K562 (cell line): ENCODE results near the gene NDRG4. TPM values are rescaled to one million over a fixed set of nuclear protein-coding genes. Genes with fewer than 3 reads are reported as not detected.

ENCODE experiments used
- BDP1 ChIP-seq: IDR thresholded peaks from 3 replicates; pipeline ENCODE4 v1.6.1; 2011; ENCODE audit not compliant: insufficient read length, insufficient read depth
- BRD4 ChIP-seq: fragments of 200-600 bp; sonication (generic); IDR thresholded peaks from 2 replicates; pipeline ENCODE4 v1.6.1; 2017; ENCODE audit warnings: inconsistent platforms
- FOXK2 ChIP-seq, 2 experiments: fragments of 450-650 bp; IDR thresholded peaks in 1 of 2; conservative IDR thresholded peaks in 1 of 2; 2 replicates each; pipeline ENCODE4 v1.6.1; 2016; ENCODE audit warnings: low read depth in 2 of 2, mild to moderate bottlenecking in 1 of 2
- IRF2 ChIP-seq: sonication (generic); formaldehyde crosslinking; IDR thresholded peaks from 2 replicates; pipeline ENCODE4 v1.8.1; 2022; ENCODE audit warnings: mild to moderate bottlenecking, missing genetic modification reagents
- IRF9 ChIP-seq: fragments of 450-650 bp; IDR thresholded peaks from 2 replicates; pipeline ENCODE4 v1.6.1; 2016; ENCODE audit warnings: missing biosample characterization, missing genetic modification characterization
- MAFK ChIP-seq: IDR thresholded peaks from 2 replicates; pipeline ENCODE4 v1.6.1; 2011; ENCODE audit warnings: low read length, improper control_type of control experiment
- MGA ChIP-seq: fragments of 450-650 bp; IDR thresholded peaks from 2 replicates; pipeline ENCODE4 v1.6.1; 2016; ENCODE audit warnings: mild to moderate bottlenecking, moderate library complexity
- PHB2 ChIP-seq: fragments of 450-650 bp; IDR thresholded peaks from 2 replicates; pipeline ENCODE4 v1.6.1; 2017; ENCODE audit warnings: low read depth
- SREBF2 ChIP-seq: sonication (generic); formaldehyde crosslinking; IDR thresholded peaks from 2 replicates; pipeline ENCODE4 v1.4.0; 2020; ENCODE audit warnings: mild to moderate bottlenecking, missing genetic modification reagents
- TRIM24 ChIP-seq, 2 experiments: fragments of 450-650 bp; IDR thresholded peaks; 2 replicates each; pipeline ENCODE4 v1.6.1; 2016
- ZBTB33 ChIP-seq: sonication (generic); formaldehyde crosslinking; IDR thresholded peaks from 2 replicates; pipeline ENCODE4 v1.8.1; 2023; ENCODE audit warnings: mild to moderate bottlenecking, missing genetic modification reagents
- ZNF146 ChIP-seq: IDR thresholded peaks from one replicate; pipeline ENCODE4 v1.6.1; 2018; ENCODE audit warnings: missing compliant biosample characterization; ENCODE audit not compliant: unreplicated experiment
- ZNF589 ChIP-seq: fragments of 200-800 bp; sonication (Bioruptor generic); IDR thresholded peaks from 2 replicates; pipeline ENCODE4 v1.6.1; 2016; ENCODE audit warnings: low read depth, missing genetic modification characterization, missing compliant biosample characterization
- ZNF655 ChIP-seq: fragments of 250-450 bp; sonication (Bioruptor Pico); IDR thresholded peaks from 2 replicates; pipeline ENCODE4 v1.5.0; 2021
- ZNF780A ChIP-seq: fragments of 250-450 bp; sonication (Bioruptor Pico); IDR thresholded peaks from 2 replicates; pipeline ENCODE4 v1.5.0; 2021; ENCODE audit warnings: mild to moderate bottlenecking
- polyA plus RNA-seq, 8 experiments: library from polyadenylated mRNA; depleted of rRNA in 4 of 8; stranded (reverse) in 5 of 8; unstranded in 3 of 8; fragments of >200 nt; fragmentation: Nextera tagmentation in 2 of 8; fragmentation: Illumina TruSeq in 1 of 8; extraction: Ambion mirVana in 2 of 8; extraction: Trizol in 1 of 8; gene quantifications; 2 replicates each; pipeline versions ENCODE4 v1.2.1 to v1.2.3, GENCODE V29; 2011 to 2014; ENCODE audit warnings: inconsistent platforms in 1 of 8, missing spikeins in 1 of 8
- total RNA-seq, 7 experiments: library from RNA; depleted of rRNA in 6 of 7; stranded (reverse); fragments of >200 nt in 6 of 7; fragmentation: Illumina TruSeq in 2 of 7; extraction: Trizol in 2 of 7; gene quantifications; 2 replicates each; pipeline versions ENCODE4 v1.2.1 to v1.2.3, GENCODE V29; 2011 to 2021; ENCODE audit warnings: low replicate concordance in 1 of 7

NDRG4 gene
- total and polyA plus RNA-seq, 9 of the 15 experiments (the other 6 are each of a cell fraction or from before 2014, with no cell fraction given): 0.06 to 0.95 (median 0.28) TPM

DNA sequence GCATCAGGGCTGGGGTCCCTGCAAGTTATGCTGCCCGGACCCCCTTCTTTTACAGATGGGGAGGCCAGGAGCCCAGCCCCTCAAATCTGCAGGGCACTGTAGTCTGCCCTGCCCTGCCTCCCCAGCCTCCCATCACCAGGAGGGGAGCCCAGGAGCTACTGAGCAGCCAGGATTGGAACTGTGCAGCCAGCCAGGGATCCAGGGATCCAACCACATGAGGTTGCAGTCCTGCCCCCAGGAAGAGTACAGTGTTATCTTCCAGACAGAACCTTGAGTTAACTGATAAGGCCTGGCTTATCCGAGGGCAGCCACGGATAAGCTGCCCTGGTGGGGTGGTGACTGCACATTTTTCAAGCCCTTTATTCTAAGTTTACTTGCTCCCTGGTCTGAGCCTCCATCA lies 11.4 kb upstream of the NDRG4 start (continued):
- no peak for TF ChIP-seq MGA
- no peak for TF ChIP-seq BRD4
- no peak for TF ChIP-seq SREBF2 (CRISPR knock-in tag)
- TF ChIP-seq ZNF655: no peak
- TF ChIP-seq ZNF589 (CRISPR knock-in tag): no peak
- no peak for TF ChIP-seq BDP1
- TF ChIP-seq ZNF780A: no peak
- no peak for TF ChIP-seq ZBTB33 (CRISPR knock-in tag)
- no peak for TF ChIP-seq FOXK2 (conservative IDR thresholded peaks at IDR 0.05 in 1 of 2, IDR thresholded peaks at IDR 0.05 in 1 of 2; ENCODE audit: low read depth in 2 of 2)
- TF ChIP-seq MAFK: no peak
- TF ChIP-seq IRF9 (tag): no peak
- TF ChIP-seq IRF2 (CRISPR knock-in tag): no peak
- no peak for TF ChIP-seq PHB2
- no peak for TF ChIP-seq TRIM24 (IDR thresholded peaks at IDR 0.05)
- TF ChIP-seq ZNF146 (CRISPR knock-in tag): no peak
